GM12878 (cell line): ENCODE results near the gene IER2. TPM values are rescaled to one million over a fixed set of nuclear protein-coding genes. Genes with fewer than 3 reads are reported as not detected.
A peak's percentile ranks its signal among the peaks of the same experiment; 100 is the strongest.

ENCODE experiments used
- ATAC-seq: fragments of 200-7000 bp; cut with Tn5 transposase; 3 replicates; pipeline ENCODE4 v1.9.1; 2020; ENCODE audit warnings: mild to moderate bottlenecking, moderate library complexity
- BruUV-seq: library from RNA; stranded (reverse); fragments of 400-500 nt; replicated peaks from 2 replicates; lab custom pipeline; 2021; lab: Mats Ljungman, UMichigan
- CTCF ChIA-PET: fragments of 300-600 bp; sonication (Branson Sonifier 250); formaldehyde crosslinking; extraction: SDS; loops from one replicate; lab custom pipeline; 2021; ENCODE audit warnings: inconsistent platforms; lab: Yijun Ruan, JAX
- POLR2A ChIA-PET: fragments of 350-600 bp; formaldehyde crosslinking; extraction: SDS; loops from one replicate; lab custom pipeline; 2021; ENCODE audit warnings: inconsistent platforms; lab: Charles Lee
- RAD21 ChIA-PET: fragments of 300-600 bp; sonication (Branson Sonifier 250); formaldehyde crosslinking; loops from one replicate; lab custom pipeline; 2023; ENCODE audit warnings: antibody characterized with exemption; ENCODE audit not compliant: unreplicated experiment; lab: Charles Lee
- SMC1A ChIA-PET: fragments of 300-600 bp; sonication (Branson Sonifier 250); formaldehyde crosslinking; loops from one replicate; lab custom pipeline; 2023; ENCODE audit not compliant: unreplicated experiment, uncharacterized antibody; lab: Charles Lee
- DNase-seq: peaks from one replicate; pipeline ENCODE4 v3.0.0-alpha.2; 2011; ENCODE audit warnings: low read depth, low spot score
- FAIRE-seq: peaks from 3 replicates; lab custom pipeline; 2011; peaks lifted over from hg19 to GRCh38; lab: Jason Lieb, UNC
- H2AFZ ChIP-seq: 2 replicates; pipeline ENCODE4 v1.6.0; 2011; ENCODE audit warnings: low read depth, low read length, control low read depth; ENCODE audit not compliant: control insufficient read depth
- H3K27ac ChIP-seq: 2 replicates; pipeline ENCODE4 v1.5.1; 2011; ENCODE audit warnings: control low read depth; ENCODE audit not compliant: control insufficient read depth, insufficient read depth
- H3K27me3 ChIP-seq, 2 experiments: replicated peaks in 1 of 2; 2 replicates each; pipeline versions ENCODE4 v1.6.0 to v1.6.1; 2011; ENCODE audit warnings: low read length in 1 of 2; ENCODE audit not compliant: control insufficient read depth in 2 of 2, insufficient read depth in 2 of 2
- H3K36me3 ChIP-seq, 2 experiments: 2 replicates each; pipeline ENCODE4 v1.5.1; 2011; ENCODE audit warnings: low read length in 1 of 2; ENCODE audit not compliant: control insufficient read depth in 2 of 2, insufficient read depth in 2 of 2
- H3K4me1 ChIP-seq: 2 replicates; pipeline ENCODE4 v1.6.1; 2011; ENCODE audit warnings: mild to moderate bottlenecking, low read length, moderate library complexity, mixed read lengths; ENCODE audit not compliant: control insufficient read depth, insufficient read depth
- H3K4me2 ChIP-seq: 2 replicates; pipeline ENCODE4 v1.6.0; 2011; ENCODE audit warnings: control low read depth; ENCODE audit not compliant: control insufficient read depth, insufficient read depth
- H3K4me3 ChIP-seq: fragments of 200-600 bp; sonication (generic); 2 replicates; pipeline ENCODE4 v1.5.1; 2016
- H3K79me2 ChIP-seq: 2 replicates; pipeline ENCODE4 v1.6.0; 2011; ENCODE audit warnings: low read length; ENCODE audit not compliant: control insufficient read depth, insufficient read depth
- H3K9ac ChIP-seq: 2 replicates; pipeline ENCODE4 v1.8.0; 2011; ENCODE audit warnings: low read length, control low read depth, mixed read lengths; ENCODE audit not compliant: control insufficient read depth, insufficient read depth
- H3K9me3 ChIP-seq: replicated peaks from 3 replicates; pipeline ENCODE4 v1.5.1; 2011; ENCODE audit warnings: mild to moderate bottlenecking, low read length; ENCODE audit not compliant: control insufficient read depth, insufficient read depth
- H4K20me1 ChIP-seq: 2 replicates; pipeline ENCODE4 v1.6.0; 2011; ENCODE audit not compliant: control insufficient read depth, insufficient read depth
- GATAD2B ChIP-seq: fragments of 450-650 bp; conservative IDR thresholded peaks from 2 replicates; pipeline ENCODE4 v1.6.1; 2017; ENCODE audit warnings: low read depth, mild to moderate bottlenecking, moderate library complexity
- MEF2B ChIP-seq: fragments of 450-650 bp; IDR thresholded peaks from 2 replicates; pipeline ENCODE4 v1.6.1; 2018; ENCODE audit warnings: mild to moderate bottlenecking, moderate library complexity; ENCODE audit not compliant: partially characterized antibody, poor library complexity, severe bottlenecking
- MTA3 ChIP-seq: IDR thresholded peaks from 2 replicates; pipeline ENCODE4 v1.6.1; 2012; ENCODE audit warnings: low read length, inconsistent platforms, borderline replicate concordance
- MYC ChIP-seq: IDR thresholded peaks from 2 replicates; pipeline ENCODE4 v1.6.1; 2011; ENCODE audit warnings: mild to moderate bottlenecking, low read length, moderate library complexity, inconsistent platforms; ENCODE audit not compliant: insufficient read depth, insufficient replicate concordance, insufficient read length, severe bottlenecking
- NR2F1 ChIP-seq: fragments of 450-650 bp; conservative IDR thresholded peaks from 2 replicates; pipeline ENCODE4 v1.6.1; 2017; ENCODE audit warnings: mild to moderate bottlenecking
- POLR2A ChIP-seq: IDR thresholded peaks from 2 replicates; pipeline ENCODE4 v1.6.1; 2011; ENCODE audit warnings: low read depth, mild to moderate bottlenecking, low read length
- POU2F2 ChIP-seq: IDR thresholded peaks from 3 replicates; pipeline ENCODE4 v1.6.1; 2011; ENCODE audit warnings: low read depth, mild to moderate bottlenecking, low read length, borderline replicate concordance
- RELA ChIP-seq: fragments of 450-650 bp; IDR thresholded peaks from 2 replicates; pipeline ENCODE4 v1.8.0; 2014; ENCODE audit warnings: borderline replicate concordance; ENCODE audit not compliant: partially characterized antibody
- SIN3A ChIP-seq: IDR thresholded peaks from 2 replicates; pipeline ENCODE4 v1.6.1; 2012; ENCODE audit warnings: low read depth, low read length, improper control_type of control experiment
- WGBS: methylation state at CpG from one replicate; pipeline ENCODE4 v1.1.6; 2016; ENCODE audit warnings: low lambda C conversion rate; ENCODE audit not compliant: insufficient replicate concordance, insufficient coverage; ENCODE audit errors: missing lambda C conversion rate; 5-methylcytosine and 5-hydroxymethylcytosine counted together
- in situ Hi-C: fragments of 300-500 bp; cut with MboI; formaldehyde crosslinking; loops from 9 replicates; pipeline ENCODE4 v1.14.3; 2018; ENCODE audit warnings: mixed read lengths
- intact Hi-C: fragments of 100-400 bp; cut with micrococcal nuclease; formaldehyde crosslinking; loops from one replicate; pipeline ENCODE4 v1.14.2; 2022; ENCODE audit not compliant: unreplicated experiment
- polyA plus RNA-seq, 11 experiments: library from polyadenylated mRNA; depleted of rRNA in 4 of 11; unstranded in 6 of 11; stranded (reverse) in 5 of 11; fragments of >200 nt; fragmentation: Nextera tagmentation in 4 of 11; fragmentation: Illumina TruSeq in 1 of 11; extraction: Ambion mirVana in 4 of 11; extraction: Trizol in 1 of 11; gene quantifications; 1 replicate in 1 of 11; 2 replicates in 10 of 11; pipeline versions ENCODE4 v1.2.1 to v1.2.3, GENCODE V29; 2011 to 2016; ENCODE audit warnings: inconsistent platforms in 2 of 11, missing spikeins in 2 of 11, low read depth in 1 of 11
- total RNA-seq, 4 experiments: library from RNA; depleted of rRNA in 3 of 4; stranded (reverse); fragments of >200 nt in 3 of 4; fragmentation: Illumina TruSeq in 1 of 4; extraction: Trizol in 1 of 4; gene quantifications; 2 replicates each; pipeline versions ENCODE4 v1.2.1 to v1.2.3, GENCODE V29; 2013 to 2021
- TF ChIP-seq, protein P1 (sequence below): fragments of 450-650 bp; IDR thresholded peaks from 2 replicates; pipeline ENCODE4 v1.6.1; 2017; ENCODE audit warnings: mild to moderate bottlenecking, low read depth, inconsistent platforms; ENCODE audit not compliant: poor library complexity, severe bottlenecking
- TF ChIP-seq, protein P2 (sequence below): IDR thresholded peaks from 2 replicates; pipeline ENCODE4 v1.6.1; 2011; ENCODE audit warnings: borderline replicate concordance, low read depth, mild to moderate bottlenecking, moderate library complexity, low read length; ENCODE audit not compliant: insufficient read depth, poor library complexity, severe bottlenecking
- TF ChIP-seq, protein P3 (sequence below): fragments of 450-650 bp; IDR thresholded peaks from 2 replicates; pipeline ENCODE4 v1.6.1; 2016; ENCODE audit warnings: mild to moderate bottlenecking

The IER2 gene
- total and polyA plus RNA-seq, 10 of the 15 experiments (the other 5 are each of a cell fraction or from before 2014, with no cell fraction given), result 2.8 to 94.5 (median 24.9) TPM

DNA sequence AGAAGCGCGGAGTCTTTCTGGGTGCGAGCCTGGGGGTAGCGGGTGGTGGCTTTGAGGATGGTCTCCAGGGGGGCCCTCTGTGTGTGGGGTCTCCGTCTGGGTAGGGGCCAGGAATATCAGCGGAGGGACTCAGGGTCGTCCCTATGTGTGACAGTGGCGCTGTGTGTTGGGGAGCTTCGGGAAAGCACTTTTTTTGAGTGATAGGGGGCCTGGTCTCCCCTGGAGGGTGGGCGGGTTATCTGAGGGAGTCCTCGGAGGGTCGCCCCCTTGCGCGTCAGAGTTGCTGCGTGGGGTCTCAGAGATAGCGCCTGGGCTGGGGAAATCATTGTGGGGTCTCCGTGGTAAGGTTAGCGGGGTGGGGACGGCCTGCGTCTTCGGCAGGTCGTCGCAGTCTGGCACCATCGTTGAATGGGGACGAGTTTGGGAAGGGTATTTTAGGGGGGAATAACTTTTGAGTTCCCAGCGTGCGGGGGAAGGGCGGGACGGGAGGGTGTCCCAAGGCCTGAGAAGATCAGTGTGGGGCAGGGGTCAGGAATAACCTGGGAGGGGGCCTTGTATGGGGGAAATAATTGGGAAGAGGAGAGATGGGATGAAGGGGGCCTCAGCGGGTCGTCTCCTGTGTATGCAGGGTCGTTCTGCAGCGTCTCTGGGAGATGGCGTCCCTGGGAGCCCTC, 857 bp downstream of the IER2 start:
- peak; percentile 0; the same call in 2 of the 3 replicates for ATAC-seq
- H3K9ac ChIP-seq, result peak overlapping the region; percentile 97
- peaks cover 47% of the 10 kb centered on the region for H3K79me2 ChIP-seq
- peak overlapping the region; percentile 89 for H3K4me2 ChIP-seq
- intact Hi-C loops (loop anchor here (2.0 to 10.0 kb wide), 4 partner anchors 32 to 854 kb away; partner anchors contain the start of genes LYL1, NACC1 and RFX1), in situ Hi-C loops (loop anchor here (10.0 to 25.0 kb wide), 3 partner anchors 694 to 1564 kb away; partner anchors contain the start of genes ACP5 and ZNF627)
- H3K27me3 ChIP-seq, result no peaks in the 10 kb centered on the region
- H3K27ac ChIP-seq, result peak overlapping the region; percentile 97
- no peak for FAIRE-seq
- H4K20me1 ChIP-seq, result no peaks in the 10 kb centered on the region
- H3K4me3 ChIP-seq, result peak overlapping the region; percentile 97
- under 1% methylated on average over 31 of the region's 34 CpGs for WGBS
- POLR2A ChIA-PET, result interaction anchor here (0.7 to 1.7 kb wide), 2 partner anchors 8 to 12 kb away, joined by 3 to 7 read pairs; no protein-coding TSS in a partner anchor
- peaks cover 7% of the 10 kb centered on the region for H3K4me1 ChIP-seq
- SMC1A ChIA-PET, result interaction anchor here (1.2 kb wide), 1 partner anchor 13 kb away, joined by 3 read pairs; no protein-coding TSS in a partner anchor
- no peaks in the 10 kb centered on the region; a peak in 1 of 4 replicates for H3K36me3 ChIP-seq
- TF ChIP-seq POLR2A (peak; percentile 56; the same call in 1 of the 2 replicates), NR2F1 (no peak), POU2F2 (0 out of 3 replicates have a peak, but pooled peaks have one; percentile 23), MTA3 (no peak), GATAD2B (no peak), RELA (peak; percentile 18), MYC (no peak), MEF2B (no peak), SIN3A (0 out of 2 replicates have a peak, but pooled peaks have one; percentile 1)
- TF ChIP-seq, protein P1, sequence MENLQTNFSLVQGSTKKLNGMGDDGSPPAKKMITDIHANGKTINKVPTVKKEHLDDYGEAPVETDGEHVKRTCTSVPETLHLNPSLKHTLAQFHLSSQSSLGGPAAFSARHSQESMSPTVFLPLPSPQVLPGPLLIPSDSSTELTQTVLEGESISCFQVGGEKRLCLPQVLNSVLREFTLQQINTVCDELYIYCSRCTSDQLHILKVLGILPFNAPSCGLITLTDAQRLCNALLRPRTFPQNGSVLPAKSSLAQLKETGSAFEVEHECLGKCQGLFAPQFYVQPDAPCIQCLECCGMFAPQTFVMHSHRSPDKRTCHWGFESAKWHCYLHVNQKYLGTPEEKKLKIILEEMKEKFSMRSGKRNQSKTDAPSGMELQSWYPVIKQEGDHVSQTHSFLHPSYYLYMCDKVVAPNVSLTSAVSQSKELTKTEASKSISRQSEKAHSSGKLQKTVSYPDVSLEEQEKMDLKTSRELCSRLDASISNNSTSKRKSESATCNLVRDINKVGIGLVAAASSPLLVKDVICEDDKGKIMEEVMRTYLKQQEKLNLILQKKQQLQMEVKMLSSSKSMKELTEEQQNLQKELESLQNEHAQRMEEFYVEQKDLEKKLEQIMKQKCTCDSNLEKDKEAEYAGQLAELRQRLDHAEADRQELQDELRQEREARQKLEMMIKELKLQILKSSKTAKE, result no peak
- TF ChIP-seq, protein P2, sequence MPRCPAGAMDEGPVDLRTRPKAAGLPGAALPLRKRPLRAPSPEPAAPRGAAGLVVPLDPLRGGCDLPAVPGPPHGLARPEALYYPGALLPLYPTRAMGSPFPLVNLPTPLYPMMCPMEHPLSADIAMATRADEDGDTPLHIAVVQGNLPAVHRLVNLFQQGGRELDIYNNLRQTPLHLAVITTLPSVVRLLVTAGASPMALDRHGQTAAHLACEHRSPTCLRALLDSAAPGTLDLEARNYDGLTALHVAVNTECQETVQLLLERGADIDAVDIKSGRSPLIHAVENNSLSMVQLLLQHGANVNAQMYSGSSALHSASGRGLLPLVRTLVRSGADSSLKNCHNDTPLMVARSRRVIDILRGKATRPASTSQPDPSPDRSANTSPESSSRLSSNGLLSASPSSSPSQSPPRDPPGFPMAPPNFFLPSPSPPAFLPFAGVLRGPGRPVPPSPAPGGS, result no peak
- TF ChIP-seq, protein P3, sequence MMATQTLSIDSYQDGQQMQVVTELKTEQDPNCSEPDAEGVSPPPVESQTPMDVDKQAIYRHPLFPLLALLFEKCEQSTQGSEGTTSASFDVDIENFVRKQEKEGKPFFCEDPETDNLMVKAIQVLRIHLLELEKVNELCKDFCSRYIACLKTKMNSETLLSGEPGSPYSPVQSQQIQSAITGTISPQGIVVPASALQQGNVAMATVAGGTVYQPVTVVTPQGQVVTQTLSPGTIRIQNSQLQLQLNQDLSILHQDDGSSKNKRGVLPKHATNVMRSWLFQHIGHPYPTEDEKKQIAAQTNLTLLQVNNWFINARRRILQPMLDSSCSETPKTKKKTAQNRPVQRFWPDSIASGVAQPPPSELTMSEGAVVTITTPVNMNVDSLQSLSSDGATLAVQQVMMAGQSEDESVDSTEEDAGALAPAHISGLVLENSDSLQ, result peak; percentile 73; the same call in 1 of the 2 replicates
- RAD21 ChIA-PET, result interaction anchor here (1.2 to 1.8 kb wide), 3 partner anchors 32 to 110 kb away, joined by 3 to 10 read pairs (median 6); partner anchors contain the start of gene NACC1
- no peaks in the 10 kb centered on the region for H3K9me3 ChIP-seq
- CTCF ChIA-PET, result interaction anchor here (0.6 to 2.1 kb wide), 4 partner anchors 15 to 113 kb away, joined by 3 to 8 read pairs (median 3); partner anchors contain the start of gene NACC1
- BruUV-seq, result no TSS peak
- peak overlapping the region; percentile 33; the same call in 1 of the 2 replicates for H2AFZ ChIP-seq
- no peak for DNase-seq
